GM19452 (cell line): ENCODE data around the gene CTSW.

Experiments
- ATAC-seq: cut with Tn5 transposase; IDR thresholded peaks from one replicate; pipeline ENCODE4 v1.9.1; 2021; ENCODE audit not compliant: unreplicated experiment

The CTSW gene

DNA sequence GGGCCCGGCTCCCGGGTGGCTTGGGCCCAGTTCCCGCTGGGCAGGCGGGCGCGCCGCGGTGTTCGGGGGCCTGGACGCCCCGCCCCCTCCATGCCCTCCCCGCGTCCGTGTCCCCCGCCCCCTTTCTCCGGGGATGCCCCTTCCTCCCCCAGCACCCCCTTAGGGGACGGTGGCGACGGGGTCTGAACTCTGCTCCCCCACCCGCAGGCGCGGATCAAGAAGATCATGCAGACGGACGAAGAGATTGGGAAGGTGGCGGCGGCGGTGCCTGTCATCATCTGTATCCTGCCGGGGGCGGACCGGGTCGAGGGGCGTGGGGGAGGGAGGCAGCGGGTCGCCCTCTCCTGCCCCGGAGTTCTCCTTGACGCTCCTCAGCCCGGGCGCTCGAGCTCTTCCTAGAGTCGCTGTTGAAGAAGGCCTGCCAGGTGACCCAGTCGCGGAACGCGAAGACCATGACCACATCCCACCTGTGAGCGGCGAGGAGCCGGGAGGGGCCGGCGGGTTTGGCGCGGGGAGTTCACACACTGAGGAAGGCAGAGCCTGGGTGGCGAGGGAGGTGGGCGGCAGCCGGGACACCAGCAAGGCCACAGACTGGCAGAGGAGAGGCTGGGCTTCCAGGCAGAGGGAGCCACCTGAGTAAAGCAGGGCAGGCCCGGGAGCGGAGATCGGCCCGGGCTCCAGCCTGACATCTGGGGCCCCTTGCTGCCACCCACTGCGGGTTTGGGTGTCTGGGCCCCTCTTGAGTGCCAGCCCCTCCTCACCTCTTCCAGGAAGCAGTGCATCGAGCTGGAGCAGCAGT is 40.1 kb downstream of the CTSW start:
- ATAC-seq, result peak; percentile 46

DNA sequence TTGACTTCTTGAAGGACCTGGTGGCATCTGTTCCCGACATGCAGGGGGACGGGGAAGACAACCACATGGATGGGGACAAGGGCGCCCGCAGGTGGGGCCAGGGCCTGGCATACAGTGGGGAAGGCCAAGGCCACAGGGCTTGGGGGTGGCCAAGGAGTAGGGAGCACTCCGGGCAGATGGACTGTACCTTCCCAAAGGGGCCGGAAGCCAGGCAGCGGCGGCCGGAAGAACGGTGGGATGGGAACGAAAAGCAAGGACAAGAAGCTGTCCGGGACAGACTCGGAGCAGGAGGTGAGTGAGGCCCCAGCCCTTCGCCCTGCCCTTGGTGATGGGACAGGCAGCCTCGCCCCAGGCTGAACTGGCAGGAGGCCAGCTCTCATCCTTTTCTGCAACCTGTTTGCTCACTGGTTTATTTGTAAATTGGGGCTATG is 40.8 kb downstream of the CTSW start:
- ATAC-seq, result no peak

DNA sequence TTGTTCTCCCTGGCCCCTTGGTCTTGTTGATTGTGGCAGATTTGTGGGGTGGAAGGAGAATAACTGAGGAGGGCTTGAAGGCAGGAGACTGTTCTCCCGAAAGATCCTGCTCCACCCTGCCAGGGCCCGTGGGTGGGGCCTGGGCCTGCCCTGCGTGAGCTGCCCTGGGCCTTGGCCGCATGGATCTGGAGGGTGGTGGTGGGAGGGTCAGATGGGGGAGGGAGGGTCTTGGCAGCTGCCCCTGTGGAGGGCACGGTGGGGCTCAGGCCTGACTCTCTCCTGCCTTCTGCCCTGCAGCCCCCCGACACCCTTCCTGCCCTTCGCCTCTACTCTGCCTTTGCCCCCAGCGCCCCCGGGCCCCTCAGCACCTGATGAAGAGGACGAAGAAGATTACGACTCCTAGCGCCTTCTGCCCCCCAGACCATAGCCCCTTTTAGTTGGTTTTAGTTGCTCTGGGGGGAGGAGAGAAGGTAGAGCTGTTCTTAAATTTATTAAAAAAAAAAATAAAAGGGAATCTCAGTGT is 41.5 kb downstream of the CTSW start:
- ATAC-seq, result no peak

DNA sequence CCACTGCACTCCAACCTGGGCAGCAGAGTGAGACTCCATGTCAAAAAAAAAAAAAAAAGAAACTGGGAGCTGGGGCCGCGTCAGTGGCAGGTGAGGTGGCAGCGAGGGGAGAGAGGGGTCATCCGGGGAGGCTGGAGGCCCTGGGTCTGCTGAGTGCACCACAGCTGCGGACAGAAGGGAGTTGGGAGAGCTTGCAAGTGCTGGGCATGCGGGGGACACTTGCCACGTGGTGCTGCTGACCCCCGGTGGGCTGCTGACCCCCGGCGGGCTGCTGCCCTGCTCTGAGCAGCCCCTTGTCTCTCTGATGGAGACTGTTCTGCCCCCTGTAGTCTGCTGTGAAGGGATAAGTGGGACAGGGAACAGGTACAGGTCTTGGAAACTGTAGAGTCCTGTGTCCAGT is 42.2 kb downstream of the CTSW start:
- no peak for ATAC-seq

DNA sequence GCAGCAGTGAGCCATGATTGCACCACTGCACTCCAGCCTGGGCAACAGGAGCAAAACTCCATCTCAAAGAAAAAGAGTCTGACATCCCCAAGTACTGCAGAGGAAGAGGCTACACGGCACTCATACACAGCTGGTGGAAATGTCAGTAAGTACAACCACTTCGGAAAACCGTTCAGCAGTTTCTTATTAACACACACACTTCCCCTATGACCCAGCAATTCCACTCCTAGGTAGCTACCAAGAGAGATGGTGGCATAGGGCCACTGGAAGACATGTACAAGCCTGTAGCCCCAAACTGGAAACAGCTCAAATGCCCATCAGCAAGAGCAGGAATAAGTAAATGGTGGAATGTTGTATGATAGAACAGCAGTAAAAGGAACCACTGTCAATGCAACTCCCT is 42.9 kb downstream of the CTSW start:
- ATAC-seq, result no peak

DNA sequence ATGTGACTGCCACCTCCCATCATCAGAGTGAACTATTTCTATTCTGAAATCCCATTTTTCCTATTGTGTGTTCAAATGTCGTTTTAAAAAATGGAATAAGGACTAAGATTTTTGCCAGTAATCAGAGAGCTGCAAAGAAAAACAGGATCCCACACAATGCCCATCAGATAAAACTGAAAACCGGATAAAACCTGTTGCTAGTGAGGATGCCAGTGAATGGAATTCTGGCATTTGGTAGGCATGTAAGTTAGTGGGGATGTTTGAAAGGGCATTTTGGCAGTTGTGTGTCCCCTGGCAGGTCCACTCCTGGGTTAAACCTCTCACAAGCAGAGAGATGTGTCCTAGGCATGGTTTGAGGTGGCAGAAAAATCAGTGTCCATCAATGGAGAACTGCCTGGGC is 45.8 kb downstream of the CTSW start:
- ATAC-seq, result no peak

DNA sequence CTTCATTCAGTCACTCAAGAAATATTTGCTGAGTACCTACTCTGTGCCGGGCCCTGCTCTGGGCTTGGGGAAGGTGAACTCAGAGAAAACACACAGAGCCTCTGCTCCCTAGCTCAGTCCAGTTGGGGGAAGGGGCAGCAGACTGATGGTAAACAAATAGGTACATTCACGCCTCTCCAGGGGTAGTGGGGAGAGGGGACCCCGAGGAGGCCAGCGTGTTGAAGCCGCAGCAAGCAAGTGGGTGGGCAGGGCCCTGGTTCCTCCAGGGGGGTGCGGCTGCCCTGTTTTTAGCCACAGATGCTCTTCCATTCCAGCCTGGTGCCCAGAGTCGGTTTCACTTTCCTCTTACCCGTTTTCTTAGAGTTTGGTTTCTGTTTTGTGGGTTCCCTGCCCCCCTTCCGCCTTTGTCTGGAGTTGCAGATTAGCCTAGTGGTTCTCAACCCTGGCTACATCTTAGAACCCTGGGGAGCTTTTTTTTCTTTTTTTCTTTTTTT is 48.3 kb downstream of the CTSW start:
- no peak for ATAC-seq

DNA sequence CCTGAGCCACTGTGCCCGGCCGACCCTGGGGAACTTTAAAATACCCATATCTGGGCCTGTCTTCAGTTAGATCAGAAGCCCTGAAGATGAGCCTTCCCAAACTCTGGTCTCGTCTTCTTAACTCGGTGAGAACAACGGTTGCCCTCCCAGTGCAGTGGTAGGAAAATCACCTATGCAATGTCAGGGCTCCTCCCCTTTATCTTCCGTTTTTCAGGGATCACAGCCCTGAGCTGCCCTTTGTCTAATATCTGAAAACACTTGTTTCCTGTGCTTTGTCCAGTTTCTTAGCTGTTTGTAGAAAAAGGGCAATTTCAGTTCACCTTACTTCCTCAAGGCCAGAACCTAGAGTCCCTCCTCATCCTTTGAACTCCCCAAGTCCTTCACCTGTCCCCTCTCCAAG is 49.0 kb downstream of the CTSW start:
- no peak for ATAC-seq

DNA sequence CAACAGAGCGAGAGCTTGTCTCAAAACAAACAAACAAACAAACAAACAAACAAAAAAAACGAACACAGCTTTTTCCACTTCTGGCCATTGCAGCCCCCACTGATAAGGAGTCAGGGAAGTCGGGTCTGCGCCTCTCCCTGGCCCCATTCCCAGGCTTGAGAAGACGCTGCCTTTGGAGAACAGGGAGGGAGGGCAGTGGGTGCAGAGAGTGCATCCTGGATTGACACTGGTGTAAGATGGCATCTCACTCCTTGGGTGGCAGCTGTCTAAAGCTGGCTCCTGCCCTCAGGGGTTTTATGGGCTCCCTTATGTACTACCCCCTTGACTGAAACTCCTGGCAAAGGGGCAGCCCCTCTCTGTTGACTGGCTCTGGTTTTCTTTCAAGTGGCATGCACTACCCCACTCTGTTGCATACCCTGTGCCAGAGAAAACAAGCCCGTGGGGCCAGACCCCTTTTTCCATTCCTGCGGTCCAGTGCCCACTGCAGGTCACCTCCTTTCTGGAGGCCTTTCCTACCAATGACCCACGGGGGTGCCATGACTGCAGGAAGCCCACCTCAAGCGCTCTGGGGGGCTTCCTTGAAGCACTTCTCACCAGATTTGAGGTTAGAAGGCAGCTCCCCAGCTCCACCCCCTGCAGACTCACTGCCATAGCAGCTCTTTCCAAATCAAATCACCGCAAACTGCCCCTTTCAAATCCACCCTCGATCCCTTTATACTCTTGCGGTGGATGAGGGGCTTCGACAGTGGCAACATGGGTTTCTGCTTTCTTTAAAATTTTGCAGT is 52.3 kb downstream of the CTSW start:
- ATAC-seq, result no peak

DNA sequence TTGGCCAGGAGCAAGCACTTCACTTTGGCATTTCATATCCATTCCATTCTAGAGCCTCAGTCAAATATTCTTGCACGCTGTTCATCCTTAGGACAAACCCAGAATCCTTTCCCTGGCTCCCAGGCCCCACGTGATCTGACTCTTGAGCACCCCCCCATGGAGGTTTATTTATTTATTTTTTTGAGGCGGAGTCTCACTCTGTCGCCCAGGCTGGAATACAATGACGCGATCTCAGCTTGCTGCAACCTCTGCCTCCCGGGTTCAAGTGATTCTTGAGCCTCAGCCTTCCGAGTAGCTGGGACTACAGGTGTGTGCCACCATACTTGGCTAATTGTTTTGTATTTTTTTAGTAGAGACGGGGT is 52.9 kb downstream of the CTSW start:
- no peak for ATAC-seq
